Liver (tissue), 3 donors: ENCODE measurements around the gene PLD2.

Source experiments
- ATF3 ChIP-seq: IDR thresholded peaks from 2 replicates; pipeline ENCODE4 v1.6.1; 2016; ENCODE audit warnings: antibody characterized with exemption
- CTCF ChIP-seq: fragments of 150-350 bp; IDR thresholded peaks from 2 replicates; pipeline ENCODE4 v1.5.1; 2017; ENCODE audit warnings: improper control_type of control experiment, low read depth, low read length; ENCODE audit not compliant: missing input control
- FOXA1 ChIP-seq: IDR thresholded peaks from 2 replicates; pipeline ENCODE4 v1.6.1; 2016; ENCODE audit warnings: antibody characterized with exemption
- GABPA ChIP-seq, 2 donors: IDR thresholded peaks in 1 of 2; conservative IDR thresholded peaks in 1 of 2; 2 replicates each; pipeline ENCODE4 v1.6.1; 2016; ENCODE audit warnings: antibody characterized with exemption in 2 of 2, mild to moderate bottlenecking in 1 of 2, moderate library complexity in 1 of 2
- JUND ChIP-seq, 2 donors: IDR thresholded peaks; 2 replicates each; pipeline ENCODE4 v1.6.1; 2016; ENCODE audit warnings: antibody characterized with exemption in 2 of 2
- MAX ChIP-seq: IDR thresholded peaks from 2 replicates; pipeline ENCODE4 v1.6.1; 2016; ENCODE audit warnings: antibody characterized with exemption
- RAD21 ChIP-seq, 2 donors: IDR thresholded peaks; 2 replicates each; pipeline ENCODE4 v1.6.1; 2016; ENCODE audit warnings: antibody characterized with exemption in 2 of 2, mild to moderate bottlenecking in 2 of 2
- REST ChIP-seq: IDR thresholded peaks from 2 replicates; pipeline ENCODE4 v1.6.1; 2016; ENCODE audit warnings: antibody characterized with exemption, mild to moderate bottlenecking
- RXRA ChIP-seq, 2 donors: IDR thresholded peaks; 2 replicates each; pipeline ENCODE4 v1.6.1; 2017 to 2018; ENCODE audit warnings: antibody characterized with exemption in 2 of 2, mild to moderate bottlenecking in 1 of 2
- TAF1 ChIP-seq: conservative IDR thresholded peaks from 2 replicates; pipeline ENCODE4 v1.6.1; 2016; ENCODE audit warnings: antibody characterized with exemption, mild to moderate bottlenecking
- YY1 ChIP-seq: IDR thresholded peaks from 2 replicates; pipeline ENCODE4 v1.6.1; 2016; ENCODE audit warnings: antibody characterized with exemption, mild to moderate bottlenecking
- ZBTB33 ChIP-seq: IDR thresholded peaks from 2 replicates; pipeline ENCODE4 v1.6.1; 2016; ENCODE audit warnings: antibody characterized with exemption
- donor health status: healthy.
- donor health status: healthy.

- TF ChIP-seq REST (no peak), CTCF (no peak), TAF1 (peak; percentile 14), JUND (IDR thresholded peaks at IDR 0.05) (no peak), RXRA (IDR thresholded peaks at IDR 0.05) (no peak), FOXA1 (no peak), MAX (no peak), ATF3 (no peak), ZBTB33 (no peak), GABPA (IDR thresholded peaks at IDR 0.05 in 1 of 2, conservative IDR thresholded peaks at IDR 0.05 in 1 of 2) (no peak), RAD21 (IDR thresholded peaks at IDR 0.05) (no peak), YY1 (no peak)
Observed at GRCh38 chr17:4772235-4772613, 34.7 kb upstream of the PLD2 start.
